HG03060 (cell line): ENCODE results near the gene ADGRB3.
"Not testable (repeated sequence)": the region's sequence is repeated elsewhere in the genome, so short reads cannot be mapped to it uniquely, and the experiment has no call there.

Experiments
- ATAC-seq: cut with Tn5 transposase; IDR thresholded peaks from one replicate; pipeline ENCODE4 v1.9.1; 2021; ENCODE audit warnings: low read depth, moderate number of reproducible peaks; ENCODE audit not compliant: unreplicated experiment

The ADGRB3 gene

DNA sequence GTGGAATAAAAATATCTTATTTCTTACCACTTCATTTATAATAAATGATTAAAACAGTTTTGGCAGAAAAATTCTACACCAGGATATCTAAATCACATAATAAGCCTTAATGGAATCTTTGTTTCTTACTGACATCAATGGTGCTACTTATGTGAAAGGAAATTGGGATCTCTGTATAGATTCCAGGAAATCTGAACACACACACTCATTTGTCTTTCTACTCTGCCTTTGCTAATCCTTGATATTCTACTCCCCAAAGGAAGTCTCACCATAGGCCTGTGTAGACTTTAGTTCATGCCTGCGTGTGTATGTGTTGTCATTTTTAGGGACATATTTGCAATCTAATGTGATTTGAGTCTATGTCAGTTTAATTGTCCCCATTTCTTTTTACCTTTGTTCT, 7.9 kb downstream of the ADGRB3 start:
- ATAC-seq: no peak

DNA sequence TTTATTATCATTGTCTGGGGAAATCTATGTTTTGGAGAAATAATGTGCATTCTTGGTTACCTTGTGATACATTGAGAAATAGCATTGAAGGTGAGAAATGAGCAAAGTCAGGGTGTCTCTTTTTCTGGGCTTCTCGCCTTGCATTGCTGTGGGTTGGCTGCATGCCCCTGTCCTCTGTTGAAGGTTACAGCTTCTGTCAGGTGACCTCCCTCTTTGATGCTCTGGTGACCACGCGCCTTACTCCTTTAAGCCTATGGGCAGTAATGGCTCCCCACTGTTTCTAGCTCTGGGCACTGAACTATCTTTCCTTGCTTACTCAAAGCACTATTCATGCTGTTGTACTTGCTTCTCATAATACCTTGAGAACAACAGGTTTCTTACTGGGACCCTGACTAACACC, 14.6 kb downstream of the ADGRB3 start:
- ATAC-seq: no peak

DNA sequence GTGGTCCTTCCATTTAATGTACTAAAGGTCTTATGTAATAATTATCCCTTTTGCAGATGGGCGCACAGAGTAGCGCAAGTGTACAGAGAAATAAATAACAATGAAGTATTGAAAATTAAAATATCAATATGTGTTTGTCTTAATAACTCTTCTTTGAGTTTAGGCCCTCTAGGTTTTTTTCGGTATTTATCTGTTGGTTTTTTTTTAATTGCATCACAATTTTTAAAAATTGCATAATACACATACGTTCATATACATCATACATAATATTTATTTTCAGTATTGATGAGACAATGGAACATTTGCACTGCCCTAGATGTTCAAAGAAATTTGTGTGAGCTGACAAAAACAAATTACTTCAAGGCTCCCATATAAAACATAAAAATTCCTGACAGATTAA, 15.1 kb downstream of the ADGRB3 start:
- ATAC-seq: no peak

DNA sequence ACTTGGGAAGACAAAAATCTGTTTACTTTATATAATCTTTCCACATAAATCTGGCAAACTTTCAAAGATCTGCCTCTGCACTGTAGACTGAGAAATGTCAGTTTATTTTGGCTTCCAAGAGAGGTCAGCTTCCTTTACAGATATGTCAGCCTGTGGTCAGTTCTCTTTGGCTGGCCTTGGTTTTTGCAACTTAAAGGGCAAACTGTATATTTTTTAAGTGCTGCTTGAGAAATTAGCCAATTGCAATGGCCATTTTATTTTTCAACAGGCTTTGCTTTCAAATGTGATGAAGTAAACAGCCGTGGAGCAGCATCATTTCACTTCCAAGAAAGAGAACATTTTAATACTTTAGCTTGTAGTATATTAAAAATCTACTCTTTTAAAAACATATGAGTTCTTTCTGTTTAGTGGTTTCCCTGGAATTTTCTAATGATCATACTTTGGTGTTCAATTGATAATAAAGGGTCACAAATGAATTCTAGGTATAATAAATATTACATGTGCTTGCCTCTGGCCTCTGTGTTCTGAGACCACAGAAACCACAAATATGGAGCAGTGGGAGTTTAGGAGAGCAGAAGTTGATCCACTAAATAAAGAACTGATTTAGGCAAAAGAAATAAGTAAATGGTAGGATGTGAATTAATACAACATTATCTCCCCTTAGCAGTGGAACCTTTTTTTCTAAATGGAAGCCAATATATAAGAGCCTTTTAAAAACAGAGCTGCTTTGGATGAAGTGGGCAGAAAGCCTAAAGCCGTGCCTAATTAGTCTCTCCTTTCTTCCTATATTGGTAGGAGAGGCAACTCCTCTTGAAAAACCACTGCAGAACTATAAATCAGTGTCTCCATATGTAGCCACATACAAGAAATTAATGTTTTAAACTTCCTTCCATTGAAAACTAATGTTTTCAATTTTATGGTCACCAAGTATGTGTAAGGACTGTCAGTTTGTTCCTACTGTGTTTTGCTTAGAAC, 16.2 kb downstream of the ADGRB3 start:
- no peak for ATAC-seq

DNA sequence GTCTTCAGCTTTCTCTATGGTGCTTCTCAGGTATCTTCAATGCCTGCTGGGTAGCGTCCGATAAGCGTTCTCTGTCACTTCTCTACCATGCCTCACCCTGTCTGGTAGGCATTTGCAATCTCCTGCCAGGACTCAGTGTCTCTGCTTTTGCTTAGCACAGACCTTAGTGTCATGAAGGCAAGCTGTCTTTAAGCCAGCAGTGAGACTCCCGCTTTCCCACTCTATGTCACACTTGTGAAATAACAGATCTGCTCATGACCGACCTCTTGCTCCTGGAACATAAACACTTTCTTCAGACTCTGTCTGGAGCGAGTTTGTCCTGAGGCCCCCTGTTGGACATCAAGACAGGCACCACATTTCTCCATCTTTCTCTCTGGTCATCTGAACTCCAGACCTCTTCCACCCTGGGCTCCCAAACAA, 17.0 kb downstream of the ADGRB3 start:
- no peak for ATAC-seq

DNA sequence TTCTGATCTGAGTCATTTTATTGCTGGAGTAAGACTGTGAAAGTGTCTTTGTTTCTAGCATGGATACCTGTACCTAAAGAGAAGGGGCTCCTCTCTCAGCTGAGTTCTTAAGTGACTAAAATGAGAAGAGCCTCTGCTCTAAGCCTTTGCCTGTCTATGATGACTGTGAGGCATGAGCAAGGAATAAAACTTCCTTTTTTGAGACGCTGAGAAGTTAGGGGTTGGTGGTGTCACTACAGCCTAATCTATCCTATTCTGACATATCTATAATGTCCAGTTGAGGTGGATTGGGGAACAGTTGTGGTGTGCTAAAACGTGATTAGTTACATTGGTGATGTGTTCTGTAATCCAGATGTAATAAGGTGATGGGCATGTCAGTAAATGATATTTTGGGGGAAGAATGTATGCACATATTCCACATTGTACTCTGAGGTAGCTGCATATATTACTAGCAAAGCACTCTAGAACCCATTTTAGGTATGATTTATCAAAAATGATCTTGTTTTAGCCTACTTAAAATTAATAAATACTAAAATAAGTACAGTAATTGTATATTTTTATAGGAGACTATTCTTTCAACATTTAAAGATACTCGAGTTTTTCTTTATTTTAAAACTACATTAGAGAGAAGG, 18.1 kb downstream of the ADGRB3 start:
- ATAC-seq: no peak

DNA sequence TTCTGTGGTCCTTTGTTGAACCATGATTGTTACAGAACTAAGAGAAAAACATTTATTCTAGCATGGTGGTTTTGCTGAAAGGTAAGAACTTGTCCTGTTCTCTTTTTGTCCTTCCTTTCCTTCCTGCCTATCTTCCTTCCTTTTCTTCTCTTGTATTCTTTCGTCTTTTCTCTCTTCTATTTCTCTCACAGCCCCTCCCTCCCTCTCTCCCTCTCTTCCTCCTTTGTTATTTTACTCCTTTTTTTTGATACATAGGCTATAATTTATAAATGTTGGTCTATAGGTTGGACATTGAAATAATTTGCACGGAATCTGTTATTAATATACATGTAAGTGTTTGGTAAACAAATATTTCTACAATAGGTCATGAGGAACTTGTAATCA, 18.6 kb downstream of the ADGRB3 start:
- ATAC-seq: no peak

DNA sequence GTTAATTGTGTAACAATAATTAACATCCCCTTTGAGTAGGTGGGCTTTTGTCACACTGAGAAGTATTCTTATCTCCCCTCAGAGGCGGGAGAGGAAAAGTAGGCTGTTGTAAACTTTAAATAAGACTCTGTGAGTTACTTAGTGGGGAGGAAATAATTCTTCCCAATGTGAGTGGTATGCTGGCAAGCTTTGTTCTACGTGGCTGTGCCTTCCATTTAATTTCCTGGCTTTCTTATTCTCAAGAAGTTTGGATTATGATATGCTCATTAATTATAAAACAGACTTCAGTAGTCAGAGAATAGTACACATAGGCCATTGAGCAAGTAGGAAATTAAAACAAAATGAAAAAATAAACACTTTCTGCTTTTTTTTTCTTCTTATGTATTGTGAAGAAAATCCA, 19.1 kb downstream of the ADGRB3 start:
- ATAC-seq: no peak

DNA sequence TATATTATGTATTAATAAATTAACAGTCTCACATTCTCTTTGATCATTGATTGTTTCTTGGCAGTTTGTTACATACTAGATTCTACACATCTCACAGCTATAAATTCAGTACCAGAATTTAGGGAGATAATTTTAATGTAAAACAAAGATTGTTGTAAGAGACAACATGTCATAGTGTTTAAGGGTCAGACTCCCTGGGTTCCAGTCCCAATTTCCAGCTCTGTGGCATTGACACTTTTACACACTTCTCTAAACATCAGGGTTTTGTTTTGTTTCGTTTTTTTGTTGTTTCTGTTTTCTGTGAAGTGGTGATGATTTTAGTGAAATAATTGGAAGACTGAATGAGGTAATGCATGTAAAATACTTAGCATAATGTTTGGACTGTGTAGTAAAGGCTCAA, 19.9 kb downstream of the ADGRB3 start:
- ATAC-seq: no peak

DNA sequence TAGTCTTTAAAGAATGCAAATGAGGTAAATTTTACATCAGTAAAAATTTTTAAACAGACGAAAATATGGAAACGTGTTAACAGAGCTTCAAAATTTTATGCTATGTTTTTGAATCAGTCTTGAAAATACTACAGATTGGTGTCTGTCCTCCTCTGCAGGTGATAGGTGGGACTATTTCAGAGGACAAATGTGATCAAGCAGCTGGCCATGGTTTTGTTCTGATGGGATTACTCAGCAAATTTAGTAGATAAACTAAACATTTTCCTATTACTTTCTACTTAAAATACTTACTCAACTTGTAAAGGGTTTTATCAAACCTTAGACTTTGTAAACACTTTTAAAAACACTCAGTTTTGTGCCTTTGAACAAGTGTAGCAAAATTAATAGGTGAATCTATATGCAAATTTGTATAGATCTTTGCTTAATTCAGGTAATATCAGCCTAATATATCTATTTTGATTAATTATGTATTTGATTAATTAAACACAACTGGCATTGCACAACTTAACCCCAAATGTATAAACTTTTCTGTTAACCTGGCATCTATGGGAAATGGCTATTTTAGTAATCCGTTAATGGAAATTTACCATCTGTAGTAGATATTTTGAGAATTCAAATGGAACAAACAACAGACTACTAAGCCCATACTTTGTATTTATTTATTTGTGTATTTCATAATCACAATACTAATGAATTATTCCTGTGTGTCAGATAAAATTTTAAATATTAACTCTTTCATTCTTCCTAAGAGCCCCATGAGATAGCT, 22.5 kb downstream of the ADGRB3 start:
- no peak for ATAC-seq

DNA sequence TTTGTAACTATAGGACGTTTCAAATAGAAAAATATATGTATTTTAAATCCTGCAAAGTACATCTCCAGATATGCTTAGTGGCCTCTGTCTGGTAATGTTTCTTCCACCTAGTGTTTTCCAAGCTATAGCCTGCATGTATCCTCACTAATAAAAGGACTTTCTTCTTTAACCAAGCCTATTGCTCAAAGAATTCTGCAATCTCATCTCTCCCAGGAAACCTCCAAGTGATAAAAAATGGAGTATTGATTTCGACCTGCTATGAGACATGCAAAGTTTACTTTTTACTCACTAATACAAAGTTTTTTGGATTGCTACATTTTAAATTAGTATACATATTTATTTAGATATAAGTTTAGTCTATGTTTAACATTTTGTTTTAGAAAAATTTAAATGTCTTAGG, 23.3 kb downstream of the ADGRB3 start:
- ATAC-seq: no peak

DNA sequence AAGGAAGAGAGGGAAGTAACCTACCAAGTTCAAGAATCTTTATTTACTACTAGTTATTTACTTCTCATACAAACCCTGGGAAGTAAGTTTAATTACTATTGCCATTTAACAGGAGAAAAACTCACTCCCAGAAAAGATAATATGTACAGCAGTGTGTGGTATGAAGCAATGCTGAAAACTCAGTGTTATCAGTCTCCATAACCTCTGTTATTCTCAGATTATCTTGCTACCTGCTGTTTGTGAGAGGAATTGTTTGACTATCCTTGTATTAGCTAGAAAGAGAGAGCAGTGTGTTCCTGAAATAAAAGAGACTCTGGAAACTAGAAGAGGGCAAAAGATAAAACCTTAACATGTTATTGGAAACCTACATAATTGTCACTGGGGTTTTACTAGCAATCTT, 38.2 kb downstream of the ADGRB3 start:
- ATAC-seq: no peak

DNA sequence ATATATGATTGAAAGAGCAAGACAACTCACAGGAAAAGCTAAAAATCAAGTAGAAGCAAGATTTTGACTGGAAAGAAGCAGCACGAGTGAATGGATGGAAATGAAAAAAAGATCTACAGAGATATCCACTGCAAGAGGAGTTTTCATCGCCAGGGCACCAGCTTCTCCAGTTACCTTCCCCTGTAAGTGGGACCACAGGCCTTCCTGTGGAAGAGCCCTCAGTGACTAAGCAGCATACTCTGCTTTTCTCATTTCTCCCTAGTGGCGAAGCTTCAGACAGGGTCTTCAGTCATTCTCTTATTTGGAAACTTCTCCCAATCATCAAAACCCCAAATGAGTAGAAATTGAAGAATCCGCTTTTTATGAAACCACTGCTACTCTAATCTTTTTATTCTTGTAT, 40.5 kb downstream of the ADGRB3 start:
- no peak for ATAC-seq

DNA sequence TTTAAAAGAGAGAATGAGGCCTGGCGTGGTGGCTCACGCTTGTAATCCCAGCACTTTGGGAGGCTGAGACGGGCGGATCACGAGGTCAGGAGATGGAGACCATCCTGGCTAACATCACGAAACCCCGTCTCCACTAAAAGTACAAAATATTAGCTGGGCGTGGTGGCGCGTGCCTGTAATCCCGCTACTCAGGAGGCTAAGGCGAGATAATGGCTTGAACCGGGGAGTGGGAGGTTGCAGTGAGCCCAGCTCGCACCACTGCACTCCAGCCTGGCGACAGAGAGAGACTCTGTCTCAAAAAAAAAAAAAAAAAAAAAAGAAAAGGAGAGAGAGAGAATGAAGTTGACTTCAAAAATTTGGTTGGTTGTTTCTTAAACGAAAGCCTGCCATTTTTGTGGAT, 41.0 kb downstream of the ADGRB3 start:
- ATAC-seq: not testable (repeated sequence)

DNA sequence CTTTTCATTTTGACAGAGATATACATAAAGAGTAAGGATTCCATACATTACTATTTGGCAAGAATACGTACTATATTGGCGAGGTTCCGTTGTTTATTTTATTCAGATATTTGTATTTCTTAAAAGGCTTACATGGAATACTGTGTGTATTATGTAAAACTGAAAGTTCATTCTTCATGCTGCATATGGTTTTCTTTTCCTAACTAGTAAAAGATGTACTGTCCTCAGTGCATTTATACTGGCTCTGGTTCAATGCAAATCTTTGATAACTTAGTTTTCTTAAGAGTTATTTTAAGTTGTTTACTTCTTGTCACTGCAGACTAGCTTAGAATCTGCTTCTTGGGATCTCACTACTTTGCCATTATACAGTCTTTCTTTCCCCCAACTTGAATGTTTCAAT, 42.0 kb downstream of the ADGRB3 start:
- no peak for ATAC-seq

DNA sequence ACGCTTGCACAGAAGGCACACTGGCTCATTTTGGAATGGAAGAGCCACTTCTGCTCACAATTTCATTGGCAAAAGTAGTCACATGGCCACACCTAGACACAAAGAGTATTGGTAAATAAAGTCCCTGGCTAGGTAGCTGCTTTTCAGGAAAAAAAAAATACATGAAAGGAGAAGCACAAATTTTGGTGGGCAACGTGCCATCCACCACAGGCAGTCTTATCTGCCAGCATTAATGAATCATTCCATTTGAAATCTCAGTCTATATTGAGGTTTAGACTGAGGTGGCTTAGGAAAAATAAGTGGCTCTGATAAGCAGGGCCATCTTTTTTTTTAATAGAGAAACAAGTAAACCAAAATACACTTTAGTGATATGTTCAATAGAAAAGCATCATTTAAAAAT, 44.3 kb downstream of the ADGRB3 start:
- ATAC-seq: no peak

DNA sequence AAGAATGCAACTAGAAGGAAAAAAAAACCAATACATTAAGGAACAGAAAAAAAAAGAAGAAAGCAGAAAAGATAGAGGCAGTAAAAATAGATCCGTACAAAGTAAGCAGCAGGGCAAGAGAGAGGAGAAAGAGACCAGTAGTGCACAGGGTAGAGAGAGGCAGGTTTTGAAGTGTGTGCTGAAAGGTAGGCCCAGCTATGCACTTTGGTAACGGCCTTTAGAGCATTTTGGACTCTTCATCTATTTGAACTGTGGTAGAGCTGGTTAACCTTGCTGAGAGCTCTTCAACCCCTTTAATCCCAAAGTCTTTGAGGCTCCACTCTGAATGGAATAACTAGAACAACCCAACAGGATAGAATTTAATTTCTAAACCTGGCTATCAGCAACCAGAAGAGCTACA, 45.2 kb downstream of the ADGRB3 start:
- no peak for ATAC-seq

DNA sequence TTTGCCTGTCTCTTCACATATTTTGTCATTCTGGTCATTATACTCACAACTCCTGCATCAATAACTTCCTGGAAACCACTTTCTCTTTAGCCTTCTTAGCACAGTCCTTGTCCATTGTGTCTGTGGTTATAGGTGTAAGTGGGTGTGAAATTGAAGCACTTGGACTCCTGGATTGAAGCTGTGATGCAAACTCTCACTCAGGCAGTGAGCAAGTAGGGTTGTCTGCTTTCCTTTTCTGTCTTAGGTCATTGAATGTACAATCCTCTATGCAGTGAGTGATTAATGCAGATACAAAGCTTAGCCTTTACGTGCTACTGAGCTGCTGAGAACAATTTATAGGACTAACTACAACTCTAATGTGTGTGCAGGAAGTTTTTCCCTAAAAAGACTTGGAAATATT, 54.8 kb downstream of the ADGRB3 start:
- no peak for ATAC-seq

DNA sequence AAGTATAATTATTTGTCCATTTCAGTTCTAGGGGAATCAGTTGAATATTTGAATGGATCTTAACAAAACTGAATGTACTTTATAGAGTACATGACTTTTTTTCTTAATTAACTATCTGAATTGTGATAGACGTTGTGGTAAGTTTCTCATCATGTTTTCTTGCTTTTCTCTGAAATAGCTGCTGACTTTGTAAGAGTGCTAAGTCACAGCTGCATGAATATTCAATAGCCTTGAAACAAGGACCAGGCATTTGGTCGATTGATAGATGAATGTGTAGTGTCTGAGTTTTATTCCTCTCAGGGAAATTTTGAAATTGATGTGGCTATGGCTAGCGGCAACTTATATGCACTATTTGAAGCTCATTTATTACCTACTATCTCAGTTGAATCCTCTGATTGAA, 56.0 kb downstream of the ADGRB3 start:
- no peak for ATAC-seq

DNA sequence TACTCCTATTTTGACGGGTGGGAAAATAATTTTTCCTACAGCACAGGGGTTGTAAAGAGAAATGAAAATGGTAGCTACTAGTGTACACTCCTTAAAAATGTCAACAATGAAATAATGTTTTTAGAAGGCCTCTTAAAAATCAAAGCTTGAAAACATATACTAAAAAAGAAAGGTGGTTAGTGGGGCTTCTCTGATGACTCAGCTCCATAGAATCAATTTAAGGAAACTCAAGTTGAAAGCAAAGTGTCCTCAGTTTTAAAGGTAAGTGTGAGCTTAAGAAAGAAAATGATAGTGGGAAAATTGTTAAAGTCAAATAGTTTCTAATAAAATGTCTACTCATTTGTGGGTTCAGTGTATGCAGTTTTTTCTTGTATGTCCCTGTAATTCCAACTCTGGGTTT, 58.2 kb downstream of the ADGRB3 start:
- no peak for ATAC-seq

DNA sequence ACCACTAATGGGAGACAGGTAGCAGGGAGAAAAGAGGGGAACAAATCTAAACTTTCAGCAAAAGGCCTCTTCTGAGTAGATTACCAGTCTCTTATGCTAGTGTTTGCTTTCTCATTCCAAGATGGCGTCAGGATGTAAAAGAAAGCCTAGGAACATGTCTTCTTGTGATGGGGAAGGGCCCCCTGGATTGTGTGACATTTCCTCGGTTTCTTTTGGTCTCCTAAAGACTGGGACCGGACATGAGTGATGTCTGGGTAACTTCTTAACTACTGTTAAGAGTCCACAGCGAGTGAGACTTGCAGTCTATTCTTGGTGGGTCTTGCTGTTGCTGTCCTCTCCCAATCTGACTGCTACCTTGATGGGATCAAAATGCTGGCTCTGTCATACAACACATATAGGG, 60.3 kb downstream of the ADGRB3 start:
- ATAC-seq: no peak
